HepG2 (cell line): ENCODE results near the gene ROBO3. TPM values are rescaled to one million over a fixed set of nuclear protein-coding genes. Genes with fewer than 3 reads are reported as not detected.
A peak's percentile ranks its signal among the peaks of the same experiment; 100 is the strongest.

ENCODE experiments used
- ATAC-seq: fragments of 200-7000 bp; cut with Tn5 transposase; 3 replicates; pipeline ENCODE4 v1.9.1; 2020; ENCODE audit warnings: mild to moderate bottlenecking, moderate library complexity
- BruUV-seq: library from RNA; stranded (reverse); fragments of 400-500 nt; replicated peaks from 2 replicates; lab custom pipeline; 2021; lab: Mats Ljungman, UMichigan
- CTCF ChIA-PET: fragments of 300-600 bp; formaldehyde crosslinking; extraction: SDS; loops from one replicate; lab custom pipeline; 2021; ENCODE audit warnings: low total read pairs, inconsistent platforms, low intra/inter-chr PET ratio; lab: Yijun Ruan, JAX
- POLR2A ChIA-PET: fragments of 350-600 bp; sonication (Branson Sonifier 250); formaldehyde crosslinking; loops from one replicate; lab custom pipeline; 2020; ENCODE audit warnings: antibody characterized with exemption, inconsistent platforms; lab: Yijun Ruan, JAX
- DNase-seq: peaks from one replicate; pipeline ENCODE4 v3.0.0-alpha.2; 2015; ENCODE audit warnings: low spot score
- FAIRE-seq: peaks from 3 replicates; lab custom pipeline; 2011; peaks lifted over from hg19 to GRCh38; lab: Jason Lieb, UNC
- H2AFZ ChIP-seq: one replicate; pipeline ENCODE4 v1.6.1; 2011; ENCODE audit warnings: low read length, inconsistent platforms
- H3K27ac ChIP-seq: fragments of 300-600 bp; 3 replicates; pipeline ENCODE4 v1.8.0; 2011; ENCODE audit warnings: mixed run types, mild to moderate bottlenecking, mixed read lengths, low read length, inconsistent platforms; ENCODE audit not compliant: insufficient read depth; ENCODE audit errors: extremely low read length
- H3K27me3 ChIP-seq, 2 experiments: fragments of 200-600 bp in 1 of 2; 2 replicates in 1 of 2; 3 replicates in 1 of 2; pipeline versions ENCODE4 v1.6.0 to v1.8.0; 2011; ENCODE audit warnings: low read length in 2 of 2, mild to moderate bottlenecking in 2 of 2, moderate library complexity in 2 of 2, inconsistent platforms in 1 of 2; ENCODE audit not compliant: insufficient read depth in 2 of 2, control insufficient read depth in 1 of 2
- H3K36me3 ChIP-seq, 2 experiments: fragments of 200-600 bp in 1 of 2; replicated peaks in 1 of 2; 2 replicates in 1 of 2; 3 replicates in 1 of 2; pipeline versions ENCODE4 v1.5.1 to v1.8.0; 2011; ENCODE audit warnings: low read length in 2 of 2, inconsistent platforms in 1 of 2; ENCODE audit not compliant: insufficient read depth in 2 of 2, control insufficient read depth in 1 of 2
- H3K4me1 ChIP-seq: 2 replicates; pipeline ENCODE4 v1.5.1; 2012; ENCODE audit warnings: low read length, inconsistent platforms; ENCODE audit not compliant: insufficient read depth
- H3K4me2 ChIP-seq: 2 replicates; pipeline ENCODE4 v1.6.0; 2011; ENCODE audit warnings: low read depth, low read length, inconsistent platforms
- H3K4me3 ChIP-seq, 3 experiments: fragments of 200-600 bp in 1 of 3; sonication (generic), shearing (Covaris generic) in 1 of 3; replicated peaks in 1 of 3; 2 replicates each; pipeline ENCODE4 v1.5.1; 2011 to 2016; ENCODE audit warnings: low read length in 3 of 3, inconsistent platforms in 2 of 3, low read depth in 2 of 3, mild to moderate bottlenecking in 2 of 3, control low read depth in 1 of 3, mixed read lengths in 1 of 3; ENCODE audit not compliant: insufficient read depth in 1 of 3
- H3K79me2 ChIP-seq: one replicate; pipeline ENCODE4 v1.6.1; 2011; ENCODE audit warnings: low read length, inconsistent platforms; ENCODE audit not compliant: insufficient read depth
- H3K9ac ChIP-seq: 2 replicates; pipeline ENCODE4 v1.6.0; 2011; ENCODE audit warnings: mild to moderate bottlenecking, low read depth, low read length, inconsistent platforms; ENCODE audit not compliant: insufficient read depth
- H3K9me3 ChIP-seq: 2 replicates; pipeline ENCODE4 v1.5.1; 2012; ENCODE audit warnings: mild to moderate bottlenecking, low read length
- H4K20me1 ChIP-seq: 2 replicates; pipeline ENCODE4 v1.6.0; 2011; ENCODE audit warnings: inconsistent platforms, mild to moderate bottlenecking, low read length, moderate library complexity; ENCODE audit not compliant: insufficient read depth
- KAT8 ChIP-seq: IDR thresholded peaks from 2 replicates; pipeline ENCODE4 v1.6.1; 2016; ENCODE audit warnings: missing genetic modification reagents, missing compliant biosample characterization
- ZNF24 ChIP-seq: fragments of 450-650 bp; IDR thresholded peaks from 2 replicates; pipeline ENCODE4 v1.6.1; 2017; ENCODE audit warnings: antibody characterized with exemption, mild to moderate bottlenecking
- ZNF264 ChIP-seq: sonication (generic); formaldehyde crosslinking; IDR thresholded peaks from 2 replicates; pipeline ENCODE4 v1.4.0; 2020; ENCODE audit warnings: missing genetic modification reagents
- ZNF383 ChIP-seq: sonication (generic); formaldehyde crosslinking; IDR thresholded peaks from 2 replicates; pipeline ENCODE4 v1.4.0; 2020; ENCODE audit warnings: missing genetic modification reagents, mild to moderate bottlenecking, borderline replicate concordance
- ZNF724P ChIP-seq: sonication (generic); formaldehyde crosslinking; IDR thresholded peaks from 2 replicates; pipeline ENCODE4 v1.8.0; 2022; ENCODE audit warnings: missing genetic modification reagents, borderline replicate concordance
- WGBS: methylation state at CpG from one replicate; pipeline ENCODE4 v1.1.6; 2017; ENCODE audit warnings: low lambda C conversion rate; 5-methylcytosine and 5-hydroxymethylcytosine counted together
- in situ Hi-C: cut with HindIII; loops from 2 replicates; pipeline ENCODE4 v1.10.0; 2017; ENCODE audit warnings: low pct_unique_long_range_greater_than_20kb; ENCODE audit not compliant: extremely low pct_ligation_motif_present
- intact Hi-C: fragments of 100-400 bp; cut with micrococcal nuclease; formaldehyde crosslinking; loops from one replicate; pipeline ENCODE4 v1.10.0; 2022; ENCODE audit not compliant: unreplicated experiment
- polyA plus RNA-seq, 8 experiments: library from polyadenylated mRNA; depleted of rRNA in 3 of 8; stranded (reverse) in 7 of 8; unstranded in 1 of 8; fragments of >200 nt; fragmentation: Illumina TruSeq in 4 of 8; extraction: Trizol in 4 of 8; gene quantifications; 2 replicates each; pipeline versions ENCODE4 v1.2.1 to v1.2.3, GENCODE V29; 2011 to 2016; ENCODE audit warnings: low read depth in 4 of 8, missing spikeins in 1 of 8, mixed read lengths in 1 of 8; ENCODE audit not compliant: insufficient read depth in 1 of 8
- total RNA-seq, 5 experiments: library from RNA; depleted of rRNA; stranded (reverse); fragments of >200 nt; fragmentation: Illumina TruSeq; extraction: Trizol; gene quantifications; 2 replicates each; pipeline ENCODE4 v1.2.3, GENCODE V29; 2016; ENCODE audit warnings: low read depth in 1 of 5
- TF ChIP-seq, protein P1 (sequence below): IDR thresholded peaks from 2 replicates; pipeline ENCODE4 v1.6.1; 2012; ENCODE audit warnings: low read depth, low read length, improper control_type of control experiment

ROBO3 gene
- total and polyA plus RNA-seq, 2 of the 13 experiments (the other 11 are each of a cell fraction or from before 2014, with no cell fraction given) = 0.07 to 2.4 TPM

DNA sequence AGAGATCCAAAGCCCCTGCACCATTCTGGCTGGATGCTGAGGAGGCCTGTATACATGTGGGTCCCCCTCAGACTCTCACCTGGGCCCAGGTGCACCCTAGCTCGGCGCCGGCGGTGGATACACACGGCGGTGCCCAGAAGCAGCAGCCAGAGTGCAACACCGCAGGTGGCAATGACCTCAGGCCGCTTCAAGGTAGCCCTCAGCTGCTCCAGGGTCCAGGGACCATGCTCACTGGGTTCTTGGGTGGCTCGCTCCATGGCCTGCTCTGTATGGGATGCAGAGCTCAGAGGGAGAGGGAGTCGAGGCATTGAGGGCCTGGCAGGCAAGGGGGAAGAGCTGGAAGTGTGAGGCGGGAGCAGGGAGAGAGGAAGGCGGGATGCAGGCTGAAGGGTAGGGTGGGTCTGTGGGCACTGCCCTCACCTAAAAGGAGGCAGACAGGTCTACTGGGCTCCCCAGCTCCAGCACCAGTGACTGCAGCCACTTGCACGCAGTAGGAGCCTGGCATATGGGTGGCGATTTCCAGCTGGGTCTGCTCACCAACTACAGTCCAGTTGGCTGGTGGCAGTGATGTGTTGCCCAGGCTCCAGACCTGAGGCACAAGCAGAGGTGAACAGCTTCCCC lies 28.7 kb downstream of the ROBO3 start:
- no peak overlapping the region for H3K4me2 ChIP-seq
- H3K4me1 ChIP-seq = peaks cover 46% of the 10 kb centered on the region
- H3K4me3 ChIP-seq = no peak overlapping the region
- WGBS = 43% methylated on average over 6 of the region's 14 CpGs
- in situ Hi-C loops (no loop called here), intact Hi-C loops (no loop called here)
- no peaks in the 10 kb centered on the region for H4K20me1 ChIP-seq
- TF ChIP-seq ZNF264 (CRISPR knock-in tag) = no peak
- TF ChIP-seq, protein P1, sequence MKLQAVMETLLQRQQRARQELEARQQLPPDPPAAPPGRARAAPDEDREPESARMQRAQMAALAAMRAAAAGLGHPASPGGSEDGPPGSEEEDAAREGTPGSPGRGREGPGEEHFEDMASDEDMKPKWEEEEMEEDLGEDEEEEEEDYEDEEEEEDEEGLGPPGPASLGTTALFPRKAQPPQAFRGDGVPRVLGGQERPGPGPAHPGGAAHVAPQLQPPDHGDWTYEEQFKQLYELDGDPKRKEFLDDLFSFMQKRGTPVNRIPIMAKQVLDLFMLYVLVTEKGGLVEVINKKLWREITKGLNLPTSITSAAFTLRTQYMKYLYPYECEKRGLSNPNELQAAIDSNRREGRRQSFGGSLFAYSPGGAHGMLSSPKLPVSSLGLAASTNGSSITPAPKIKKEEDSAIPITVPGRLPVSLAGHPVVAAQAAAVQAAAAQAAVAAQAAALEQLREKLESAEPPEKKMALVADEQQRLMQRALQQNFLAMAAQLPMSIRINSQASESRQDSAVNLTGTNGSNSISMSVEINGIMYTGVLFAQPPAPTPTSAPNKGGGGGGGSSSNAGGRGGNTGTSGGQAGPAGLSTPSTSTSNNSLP = no peak
- CTCF ChIA-PET = no interaction called here
- no peak for ATAC-seq
- no TSS peak for BruUV-seq
- no peak overlapping the region for H2AFZ ChIP-seq
- H3K9me3 ChIP-seq = no peaks in the 10 kb centered on the region
- no peak for FAIRE-seq
- H3K27ac ChIP-seq = no peak overlapping the region
- POLR2A ChIA-PET = no interaction called here
- no peaks in the 10 kb centered on the region for H3K36me3 ChIP-seq
- no peak overlapping the region for H3K9ac ChIP-seq
- peaks cover 0 to 48% of the 10 kb centered on the region in 2 experiments; a peak in 4 of 5 replicates for H3K27me3 ChIP-seq
- H3K79me2 ChIP-seq = no peaks in the 10 kb centered on the region
- no peak for DNase-seq

DNA sequence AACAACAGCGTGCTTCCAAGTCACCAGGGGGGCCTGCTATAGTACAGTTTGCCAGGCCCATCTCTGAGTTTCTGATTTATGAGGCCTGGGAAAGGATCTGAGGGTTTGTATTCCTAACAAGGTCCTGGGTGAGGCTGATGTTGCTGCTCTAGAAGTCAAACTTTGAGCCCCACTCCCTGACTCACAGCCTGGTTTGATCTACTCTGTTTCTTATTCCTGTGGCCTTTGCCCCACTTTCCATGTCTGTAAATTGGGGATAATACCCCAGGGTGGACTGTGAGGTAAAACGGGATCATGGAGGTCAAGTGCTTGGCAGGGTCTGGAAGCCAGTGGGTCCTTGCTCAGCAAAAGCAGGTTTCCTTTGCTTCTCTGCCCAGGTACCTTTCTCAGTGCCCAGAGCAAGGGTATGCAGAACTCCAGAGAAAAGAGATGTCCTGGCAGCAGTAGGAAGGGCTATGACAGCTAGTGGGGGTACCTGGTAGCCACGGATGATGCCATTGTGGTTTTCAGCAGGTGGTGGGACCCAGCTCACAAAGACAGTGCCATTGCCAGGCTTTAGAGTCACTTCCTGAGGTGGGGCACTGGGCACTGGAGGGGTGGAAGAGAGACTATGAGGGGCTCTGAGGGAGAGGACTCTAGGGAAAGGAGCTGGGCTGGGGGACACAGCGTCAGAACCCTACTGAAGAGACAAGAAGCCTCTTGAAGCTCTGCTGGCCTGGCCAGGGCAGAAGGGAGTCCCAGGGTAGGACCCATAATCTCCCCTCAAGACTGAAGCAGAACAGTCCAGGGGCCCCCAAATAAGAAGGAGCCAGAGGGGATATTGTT lies 29.6 kb downstream of the ROBO3 start:
- intact Hi-C loops (no loop called here), in situ Hi-C loops (no loop called here)
- Histone ChIP-seq H3K79me2 (no peaks in the 10 kb centered on the region), H3K27ac (no peak overlapping the region), H3K4me2 (peak overlapping the region; percentile 4; the same call in 1 of the 2 replicates), H3K27me3 (peaks cover 0 to 48% of the 10 kb centered on the region in 2 experiments; a peak in 4 of 5 replicates), H3K9me3 (no peaks in the 10 kb centered on the region), H3K4me3 (no peak overlapping the region), H3K4me1 (peaks cover 55% of the 10 kb centered on the region), H2AFZ (no peak overlapping the region), H3K9ac (no peak overlapping the region), H3K36me3 (no peaks in the 10 kb centered on the region), H4K20me1 (no peaks in the 10 kb centered on the region)
- TF ChIP-seq ZNF383 (CRISPR knock-in tag) (no peak), ZNF724P (CRISPR knock-in tag) (no peak), ZNF24 (no peak), KAT8 (CRISPR knock-in tag) (no peak)
- ATAC-seq = no peak
- no TSS peak for BruUV-seq
- ChIA-PET POLR2A (no interaction called here), CTCF (no interaction called here)
- no peak for FAIRE-seq
- no peak for DNase-seq
- 18% methylated on average over 4 of the region's 4 CpGs for WGBS
